C4-2B (cell line): ENCODE measurements around the gene GRIK4.

Source experiments
- ZFX ChIP-seq: fragments of 450-650 bp; IDR thresholded peaks from 2 replicates; pipeline ENCODE4 v1.6.1; 2017
- TF ChIP-seq, protein P1 (sequence below): fragments of 450-650 bp; conservative IDR thresholded peaks from 2 replicates; pipeline ENCODE4 v1.5.1; 2017; ENCODE audit warnings: mild to moderate bottlenecking

DNA sequence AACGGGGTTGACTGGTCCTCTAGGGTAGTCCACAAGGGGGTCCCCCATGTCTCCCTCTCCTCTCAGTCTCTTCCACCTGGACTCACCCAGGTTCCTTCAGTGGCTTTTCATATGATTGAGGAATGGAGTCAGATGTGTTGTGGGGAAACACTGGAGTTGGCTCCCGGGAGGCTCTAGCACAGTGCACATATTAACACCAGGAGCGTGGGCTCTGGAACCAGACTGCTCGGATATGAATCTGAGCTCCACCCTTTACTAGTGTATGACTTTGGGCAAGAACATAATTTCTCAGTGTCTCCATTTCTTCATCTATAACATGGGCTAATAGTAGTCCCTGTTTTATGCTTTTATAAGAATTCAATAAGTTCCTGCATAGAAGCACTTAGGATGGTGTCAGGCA is 157.0 kb downstream of the GRIK4 start:
- TF ChIP-seq, protein P1, sequence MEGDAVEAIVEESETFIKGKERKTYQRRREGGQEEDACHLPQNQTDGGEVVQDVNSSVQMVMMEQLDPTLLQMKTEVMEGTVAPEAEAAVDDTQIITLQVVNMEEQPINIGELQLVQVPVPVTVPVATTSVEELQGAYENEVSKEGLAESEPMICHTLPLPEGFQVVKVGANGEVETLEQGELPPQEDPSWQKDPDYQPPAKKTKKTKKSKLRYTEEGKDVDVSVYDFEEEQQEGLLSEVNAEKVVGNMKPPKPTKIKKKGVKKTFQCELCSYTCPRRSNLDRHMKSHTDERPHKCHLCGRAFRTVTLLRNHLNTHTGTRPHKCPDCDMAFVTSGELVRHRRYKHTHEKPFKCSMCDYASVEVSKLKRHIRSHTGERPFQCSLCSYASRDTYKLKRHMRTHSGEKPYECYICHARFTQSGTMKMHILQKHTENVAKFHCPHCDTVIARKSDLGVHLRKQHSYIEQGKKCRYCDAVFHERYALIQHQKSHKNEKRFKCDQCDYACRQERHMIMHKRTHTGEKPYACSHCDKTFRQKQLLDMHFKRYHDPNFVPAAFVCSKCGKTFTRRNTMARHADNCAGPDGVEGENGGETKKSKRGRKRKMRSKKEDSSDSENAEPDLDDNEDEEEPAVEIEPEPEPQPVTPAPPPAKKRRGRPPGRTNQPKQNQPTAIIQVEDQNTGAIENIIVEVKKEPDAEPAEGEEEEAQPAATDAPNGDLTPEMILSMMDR, result no peak
- TF ChIP-seq ZFX, result no peak
